Kidney tubule cell (primary cell): ENCODE results near the gene IDH1.
"Not testable (repeated sequence)": the region's sequence is repeated elsewhere in the genome, so short reads cannot be mapped to it uniquely, and the experiment has no call there.

Experiments used
- DNase-seq: peaks from one replicate; pipeline ENCODE4 v3.0.0-alpha.2; 2018; ENCODE audit warnings: low spot score

Gene IDH1

DNA sequence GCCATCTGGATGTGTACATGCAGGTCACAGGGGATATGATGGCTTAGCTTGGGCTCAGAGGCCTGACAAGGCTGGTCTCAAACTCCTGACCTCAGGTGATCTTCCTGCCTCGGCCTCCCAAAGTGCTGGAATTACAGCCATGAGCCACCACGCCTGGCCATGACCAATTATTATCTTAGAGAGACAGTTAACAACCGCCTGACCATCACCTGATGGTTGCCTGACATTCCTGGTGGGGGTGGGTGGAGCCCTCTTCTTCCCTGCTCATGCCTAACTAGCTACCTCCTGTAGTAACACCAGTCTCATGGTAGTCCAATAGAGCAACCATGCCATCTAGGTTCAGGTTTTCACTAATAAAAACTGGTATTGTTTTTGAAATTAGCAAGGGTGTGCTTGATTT lies 33.0 kb downstream of the IDH1 start:
- not testable (repeated sequence) for DNase-seq

DNA sequence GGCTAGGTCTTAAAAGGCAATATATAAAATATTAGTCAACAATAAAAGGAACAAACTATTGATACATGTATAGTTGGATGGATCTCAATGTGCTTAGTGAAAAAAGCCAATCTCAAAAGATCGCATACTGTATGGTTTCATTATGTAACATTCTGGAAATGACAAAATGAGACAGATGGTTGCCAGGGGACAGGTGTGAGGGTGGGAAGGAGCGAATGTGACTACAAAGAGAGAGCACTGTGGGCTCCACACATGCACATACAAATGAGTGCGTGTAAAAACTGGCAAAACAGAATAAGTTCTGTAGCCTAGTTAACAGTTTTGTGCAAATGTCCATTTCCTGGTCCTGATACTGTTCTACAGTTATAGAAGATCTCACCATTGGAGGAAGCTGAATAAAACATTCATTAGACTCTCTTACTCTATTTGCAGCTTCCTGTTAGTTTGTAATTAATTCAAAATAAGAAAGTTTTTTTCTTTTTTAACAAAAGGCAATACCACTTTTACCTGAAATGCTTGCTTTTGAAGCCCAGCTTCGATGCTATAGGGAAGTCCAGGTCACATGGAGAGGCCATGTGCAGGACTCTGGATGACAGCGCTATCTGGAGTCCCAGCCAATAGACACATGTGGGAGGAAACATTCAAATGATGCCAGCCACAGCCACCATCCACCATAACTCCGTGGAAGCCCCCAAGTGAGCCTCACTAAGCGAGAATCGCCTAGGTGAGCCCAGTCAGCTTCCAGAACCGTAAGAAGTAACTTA lies 44.0 kb downstream of the IDH1 start:
- DNase-seq, result no peak

- no peak for DNase-seq
Measured at GRCh38 chr2:208208335-208209085, 46.4 kb downstream of the IDH1 start.

DNA sequence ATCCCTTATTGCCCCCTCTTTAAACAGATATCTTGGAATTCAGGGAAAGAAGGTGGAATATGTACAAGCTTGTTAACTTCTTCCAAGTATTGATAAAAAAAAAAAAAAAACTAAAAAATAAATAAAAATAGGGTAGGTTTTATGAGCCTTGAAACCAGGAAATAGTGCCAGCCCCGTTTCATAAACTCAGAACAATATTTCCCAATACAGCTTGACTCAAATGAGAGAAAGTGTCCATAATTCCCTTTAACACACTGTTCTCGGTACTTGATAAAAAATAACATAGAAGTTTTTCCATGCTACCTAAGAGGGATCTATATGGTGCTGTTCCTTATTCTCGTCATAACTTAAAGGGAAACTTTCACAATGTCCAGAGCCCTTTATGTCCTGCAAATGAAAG lies 47.1 kb downstream of the IDH1 start:
- no peak for DNase-seq

DNA sequence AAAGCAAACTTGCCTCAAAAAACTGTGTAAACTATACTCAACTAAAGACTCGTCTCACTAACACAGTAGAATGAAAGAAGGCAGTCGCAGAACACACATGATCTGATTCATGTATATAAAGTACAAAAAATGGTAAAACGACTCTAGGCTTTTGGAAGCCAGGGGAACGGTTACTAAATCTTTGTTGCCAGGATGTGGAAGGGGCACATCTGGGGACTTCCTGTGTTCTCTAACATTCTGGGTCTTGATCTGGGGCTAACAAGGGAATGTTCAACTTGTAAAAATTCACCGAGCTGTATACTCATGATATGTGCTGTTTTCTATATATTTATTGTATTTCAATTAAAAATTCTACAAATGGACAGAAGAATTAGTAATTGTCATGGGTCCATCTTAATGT lies 50.7 kb downstream of the IDH1 start:
- no peak for DNase-seq

DNA sequence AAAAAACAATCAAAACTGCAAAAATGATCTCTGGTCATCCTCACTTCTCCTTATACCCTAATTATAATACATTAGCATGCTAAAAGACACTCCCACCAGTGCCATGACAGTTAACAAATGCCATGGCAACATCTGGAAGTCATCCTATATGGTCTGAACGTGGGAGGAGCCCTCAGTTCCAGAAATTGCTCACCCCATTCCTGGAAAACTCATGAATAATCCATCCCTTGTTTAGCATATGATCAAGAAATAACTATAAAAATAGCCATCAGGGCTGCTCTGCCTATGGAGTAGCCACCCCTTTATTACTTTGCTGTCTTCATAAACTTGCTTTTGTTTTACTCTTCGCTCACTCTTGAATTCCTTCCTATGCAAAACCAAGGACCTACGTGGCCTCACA lies 59.3 kb downstream of the IDH1 start:
- no peak for DNase-seq

- no peak for DNase-seq
Measured at GRCh38 chr2:208192611-208193236, 62.1 kb downstream of the IDH1 start.

DNA sequence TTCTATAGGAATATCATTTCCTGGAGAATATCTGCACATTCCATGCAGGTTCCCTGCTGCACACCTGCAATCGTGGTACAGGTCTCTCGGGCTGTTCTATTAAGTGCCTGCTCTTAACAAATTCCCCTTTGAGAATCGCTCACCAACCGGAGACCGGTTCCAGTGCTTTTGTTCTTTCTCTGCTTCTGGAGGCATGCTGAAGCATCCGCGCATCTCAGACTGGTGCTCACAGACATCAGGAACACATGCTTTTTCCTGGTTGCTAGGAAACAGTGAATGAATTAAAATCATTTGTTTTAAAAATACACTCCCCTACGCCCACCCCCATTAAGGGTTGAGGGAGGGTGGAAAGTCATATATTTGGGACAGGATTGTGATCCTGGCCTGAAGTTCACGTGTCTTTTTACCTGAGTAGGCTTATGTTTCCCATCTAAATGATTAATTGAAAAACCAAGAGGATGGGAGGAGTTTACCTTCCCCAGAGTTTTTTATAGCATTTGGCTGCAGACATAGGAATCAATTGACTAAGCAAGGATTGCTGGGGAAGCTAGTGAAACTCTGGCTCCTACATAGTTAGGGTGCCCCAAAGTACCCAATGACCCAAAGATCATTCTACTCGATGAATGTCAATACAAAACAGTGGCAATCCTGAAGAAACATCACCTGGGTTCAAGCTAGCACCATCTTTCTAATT lies 64.9 kb downstream of the IDH1 start, which contains the start of gene C2orf80:
TSS of gene C2orf80 (minus strand) at position 221 of the 694 bp plus-strand sequence. CDS start 3,044 bp downstream, outside the sequence.
- no peak for DNase-seq

- no peak for DNase-seq
Measured at GRCh38 chr2:208189069-208189809, 65.6 kb downstream of the IDH1 start.

- DNase-seq, result no peak
Measured at GRCh38 chr2:208186893-208187292, 68.0 kb downstream of the IDH1 start.

DNA sequence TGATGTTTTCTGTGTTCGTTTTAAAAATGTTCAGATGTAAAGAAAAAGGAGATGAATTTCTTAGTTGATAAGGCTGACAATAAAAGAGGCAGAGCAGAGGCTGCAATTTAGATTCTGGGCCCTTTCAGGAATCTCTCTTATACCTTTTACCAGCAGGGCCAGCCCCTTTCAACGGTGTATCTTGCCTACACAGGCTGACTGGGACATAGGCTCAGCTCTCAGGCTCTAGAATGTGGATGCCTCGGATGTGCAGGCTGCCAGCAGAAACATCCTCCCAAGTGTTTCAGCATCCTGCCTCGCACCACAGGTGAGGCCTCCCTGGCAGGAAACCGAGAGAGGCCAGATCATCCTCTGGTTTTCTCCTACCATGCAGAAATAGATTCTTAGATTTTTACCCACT lies 68.4 kb downstream of the IDH1 start:
- DNase-seq, result no peak
